ENCODE results near the gene AGO3. TPM values are rescaled to one million over a fixed set of nuclear protein-coding genes. Genes with fewer than 3 reads are reported as not detected.
A peak's percentile ranks its signal among the peaks of the same experiment; 100 is the strongest.

The AGO3 gene
- total and polyA plus RNA-seq, 2 of the 13 experiments (the other 11 are each of a cell fraction or from before 2014, with no cell fraction given) = 21.2 to 27.1 TPM

- TF ChIP-seq ZFP41 (CRISPR knock-in tag; IDR thresholded peaks at IDR 0.05; ENCODE audit: borderline replicate concordance) (no peak), ZBTB1 (CRISPR knock-in tag; IDR thresholded peaks at IDR 0.05; ENCODE audit: borderline replicate concordance) (no peak), HNF1B (CRISPR knock-in tag; IDR thresholded peaks at IDR 0.05) (0 out of 2 replicates have a peak, but pooled peaks have one; percentile 42), ZNF691 (CRISPR knock-in tag; IDR thresholded peaks at IDR 0.05; ENCODE audit: borderline replicate concordance, low read depth) (no peak), SOX6 (IDR thresholded peaks at IDR 0.05) (no peak), SOX6 (CRISPR knock-in tag; IDR thresholded peaks at IDR 0.05) (no peak), ATM (IDR thresholded peaks at IDR 0.05; ENCODE audit: borderline replicate concordance) (no peak), ZFP36L2 (CRISPR knock-in tag; IDR thresholded peaks at IDR 0.05) (no peak), HNRNPK (IDR thresholded peaks at IDR 0.05; ENCODE audit: low read depth, low read length, poor library complexity, severe bottlenecking) (peak; percentile 23), ZNF253 (CRISPR knock-in tag; IDR thresholded peaks at IDR 0.05; ENCODE audit: borderline replicate concordance) (no peak), ATF7-NPFF (CRISPR knock-in tag; IDR thresholded peaks at IDR 0.05; ENCODE audit: low read depth) (no peak), SRSF9 (IDR thresholded peaks at IDR 0.05; ENCODE audit: borderline replicate concordance, insufficient read depth, low read depth, low read length, poor library complexity, severe bottlenecking) (no peak), MEF2D (CRISPR knock-in tag; IDR thresholded peaks at IDR 0.05) (no peak), ZBTB40 (IDR thresholded peaks at IDR 0.05) (no peak), ZBTB40 (CRISPR knock-in tag; IDR thresholded peaks at IDR 0.05) (0 out of 2 replicates have a peak, but pooled peaks have one; percentile 0), MED8 (CRISPR knock-in tag; IDR thresholded peaks at IDR 0.05; ENCODE audit: insufficient replicate concordance) (no peak)
Measured at GRCh38 chr1:35931446-35932157, 697 bp downstream of the AGO3 start (continued).
